ENCODE measurements around the gene MTHFS. TPM values are rescaled to one million over a fixed set of nuclear protein-coding genes. Genes with fewer than 3 reads are reported as not detected.

MTHFS gene
- total RNA-seq (2014; rRNA removed; shearing (Covaris generic)) (17.4 and 29.1 TPM in 2 replicates), polyA plus RNA-seq (2016; fragmentation: Nextera tagmentation; extraction: Ambion mirVana) (37.3 and 38.2 TPM in 2 replicates)

DNA sequence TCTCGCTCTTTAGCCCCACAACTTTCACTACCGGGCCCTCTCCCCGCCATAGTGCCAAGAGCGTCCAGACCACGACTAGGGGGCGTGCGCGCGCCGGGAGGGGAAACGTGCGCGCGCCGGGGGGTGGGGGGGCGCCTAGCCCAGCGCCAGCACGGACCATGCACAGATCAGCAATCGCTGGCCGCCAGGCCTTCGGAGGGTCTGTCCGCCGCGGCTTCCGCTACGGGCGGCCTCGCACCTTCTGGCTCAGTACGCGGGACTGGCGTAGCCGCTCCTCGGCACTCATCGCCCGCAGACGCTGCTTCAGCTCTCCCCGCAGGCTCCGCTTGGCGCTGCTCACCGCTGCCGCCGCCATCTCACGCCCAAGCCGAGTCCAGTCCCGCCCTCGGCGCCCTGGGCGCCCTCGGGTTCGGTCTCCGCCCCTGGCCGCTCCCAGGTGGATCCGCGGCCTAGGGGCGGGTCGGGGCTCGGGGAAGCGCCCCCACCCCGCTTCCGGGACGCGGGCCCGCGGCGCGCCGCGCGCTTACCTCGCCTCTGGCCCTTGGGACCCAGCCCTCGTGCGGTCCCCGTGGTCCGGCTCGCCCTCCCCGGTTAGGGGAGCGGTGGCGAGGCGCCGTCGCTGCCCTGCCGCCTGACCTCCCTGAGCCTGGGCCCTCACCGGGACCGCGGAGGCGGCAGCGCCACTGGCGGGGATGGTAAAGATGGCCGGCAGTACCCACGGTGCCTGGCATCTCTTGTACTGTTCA is at the start of gene MTHFS:
Gene MTHFS (minus strand): TSS at position 381 of the 746 bp plus-strand sequence. CDS start 26 bp downstream, at position 355.
- H3F3A ChIP-seq (ENCODE audit: insufficient read depth), result peaks cover 22% of the 10 kb centered on the region; the same call in 1 of the 2 replicates
- H3K9me2 ChIP-seq (ENCODE audit: insufficient read depth), result no peaks in the 10 kb centered on the region
- peak within 1 kb of the TSS; percentile 87 for H3K9ac ChIP-seq
- no peaks in the 10 kb centered on the region for H3K36me3 ChIP-seq (ENCODE audit: low read depth)
- DNase-seq, result peak; percentile 87
- H3K9me3 ChIP-seq (ENCODE audit: low read depth), result no peaks in the 10 kb centered on the region
- H4K20me1 ChIP-seq (ENCODE audit: insufficient read depth), result no peaks in the 10 kb centered on the region
- H3K27me3 ChIP-seq (replicated peaks; ENCODE audit: insufficient read depth), result no peaks in the 10 kb centered on the region
- H3K4me2 ChIP-seq (ENCODE audit: unreplicated experiment), result peak within 1 kb of the TSS; percentile 79
- WGBS, 2 experiments (ENCODE audit: low coverage in 1 of 2, low lambda C conversion rate in 2 of 2, missing lambda C conversion rate in 2 of 2), result 2 to 5% methylated on average over 31 to 62 of the region's 90 CpGs
- peaks cover 22% of the 10 kb centered on the region for H3K79me2 ChIP-seq (ENCODE audit: insufficient read depth)
- H3K4me3 ChIP-seq, result peak within 1 kb of the TSS; percentile 71
- H3K27ac ChIP-seq, result peak within 1 kb of the TSS; percentile 63
- peaks cover 21% of the 10 kb centered on the region for H3K4me1 ChIP-seq (ENCODE audit: insufficient read depth)
- TF ChIP-seq EZH2phosphoT487 (IDR thresholded peaks at IDR 0.05; ENCODE audit: insufficient read depth, low read depth) (no peak), EZH2 (IDR thresholded peaks at IDR 0.05; ENCODE audit: insufficient read depth, poor library complexity, severe bottlenecking) (no peak)
- in situ Hi-C loops (cut with MboI), result loop anchor here (10.0 kb wide), 1 partner anchor 98 kb away; no protein-coding TSS in a partner anchor
- H2AFZ ChIP-seq, result peak within 1 kb of the TSS; percentile 94

DNA sequence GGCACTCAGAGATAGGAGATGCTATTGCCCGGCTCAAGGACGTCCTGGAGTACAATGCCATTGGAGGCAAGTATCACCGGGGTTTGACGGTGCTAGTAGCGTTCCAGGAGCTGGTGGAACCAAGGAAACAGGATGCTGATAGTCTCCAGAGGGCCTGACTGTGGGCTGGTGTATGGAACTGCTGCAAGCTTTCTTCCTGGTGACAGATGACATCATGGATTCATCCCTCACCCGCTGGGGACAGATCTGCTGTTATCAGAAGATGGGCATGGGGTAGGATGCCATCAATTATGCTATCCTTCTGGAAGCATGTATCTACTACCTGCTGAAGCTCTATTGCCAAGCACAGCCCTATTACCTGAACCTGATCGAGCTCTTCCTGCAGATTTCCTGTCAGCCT is 47.8 kb upstream of the MTHFS start:
- TF ChIP-seq EZH2phosphoT487 (IDR thresholded peaks at IDR 0.05; ENCODE audit: insufficient read depth, low read depth) (no peak), EZH2 (IDR thresholded peaks at IDR 0.05; ENCODE audit: insufficient read depth, poor library complexity, severe bottlenecking) (no peak)
- Histone ChIP-seq H3K4me3 (no peak overlapping the region), H3K79me2 (ENCODE audit: insufficient read depth) (no peaks in the 10 kb centered on the region), H2AFZ (no peak overlapping the region), H3K36me3 (ENCODE audit: low read depth) (no peaks in the 10 kb centered on the region), H3K9ac (no peak overlapping the region), H3K4me2 (ENCODE audit: unreplicated experiment) (no peak overlapping the region), H4K20me1 (ENCODE audit: insufficient read depth) (no peaks in the 10 kb centered on the region), H3K27me3 (replicated peaks; ENCODE audit: insufficient read depth) (no peaks in the 10 kb centered on the region), H3K4me1 (ENCODE audit: insufficient read depth) (peaks cover 21% of the 10 kb centered on the region), H3K9me3 (ENCODE audit: low read depth) (no peaks in the 10 kb centered on the region), H3K9me2 (ENCODE audit: insufficient read depth) (no peaks in the 10 kb centered on the region), H3K27ac (no peak overlapping the region), H3F3A (ENCODE audit: insufficient read depth) (peaks cover 18% of the 10 kb centered on the region)
- in situ Hi-C loops (cut with MboI), result no loop called here
- 72 to 73% methylated on average over 7 of the region's 7 CpGs for WGBS, 2 experiments (ENCODE audit: low coverage in 1 of 2, low lambda C conversion rate in 2 of 2, missing lambda C conversion rate in 2 of 2)
- no peak for DNase-seq

DNA sequence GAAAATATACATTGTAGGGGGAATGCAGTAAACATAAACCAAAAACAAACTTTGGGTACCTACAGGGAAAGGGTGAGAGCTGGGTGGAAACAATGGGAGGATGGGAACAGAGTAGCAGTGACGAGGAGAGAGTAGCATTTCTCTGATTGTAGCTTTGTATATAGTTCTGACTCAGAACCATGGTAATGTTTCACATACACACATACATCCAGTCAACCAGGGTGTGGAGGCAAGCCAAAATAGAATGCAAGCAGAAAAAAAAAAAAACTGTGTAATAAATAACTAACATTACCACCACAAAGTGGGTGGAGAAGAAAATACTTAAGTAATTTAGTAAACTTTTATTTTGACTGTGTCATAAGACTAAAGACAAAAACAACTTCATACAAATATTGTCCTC is 47.0 kb upstream of the MTHFS start:
- no peaks in the 10 kb centered on the region for H3K9me3 ChIP-seq (ENCODE audit: low read depth)
- H3K27ac ChIP-seq, result peak overlapping the region; percentile 29; the same call in 1 of the 2 replicates
- no peaks in the 10 kb centered on the region for H4K20me1 ChIP-seq (ENCODE audit: insufficient read depth)
- DNase-seq, result peak; percentile 61
- H3K4me1 ChIP-seq (ENCODE audit: insufficient read depth), result peaks cover 21% of the 10 kb centered on the region
- H3K27me3 ChIP-seq (replicated peaks; ENCODE audit: insufficient read depth), result no peaks in the 10 kb centered on the region
- H2AFZ ChIP-seq, result no peak overlapping the region; the same call in 1 of the 2 replicates
- H3K4me2 ChIP-seq (ENCODE audit: unreplicated experiment), result peak overlapping the region; percentile 31
- H3K36me3 ChIP-seq (ENCODE audit: low read depth), result no peaks in the 10 kb centered on the region
- H3K79me2 ChIP-seq (ENCODE audit: insufficient read depth), result no peaks in the 10 kb centered on the region
- peaks cover 18% of the 10 kb centered on the region for H3F3A ChIP-seq (ENCODE audit: insufficient read depth)
- H3K9ac ChIP-seq, result no peak overlapping the region
- in situ Hi-C loops (cut with MboI), result no loop called here
- TF ChIP-seq EZH2 (IDR thresholded peaks at IDR 0.05; ENCODE audit: insufficient read depth, poor library complexity, severe bottlenecking), result no peak
- TF ChIP-seq EZH2phosphoT487 (IDR thresholded peaks at IDR 0.05; ENCODE audit: insufficient read depth, low read depth), result no peak
- 26 to 29% methylated on average over 1 of the region's 1 CpG for WGBS, 2 experiments (ENCODE audit: low coverage in 1 of 2, low lambda C conversion rate in 2 of 2, missing lambda C conversion rate in 2 of 2)
- no peak overlapping the region for H3K4me3 ChIP-seq
- no peaks in the 10 kb centered on the region for H3K9me2 ChIP-seq (ENCODE audit: insufficient read depth)

DNA sequence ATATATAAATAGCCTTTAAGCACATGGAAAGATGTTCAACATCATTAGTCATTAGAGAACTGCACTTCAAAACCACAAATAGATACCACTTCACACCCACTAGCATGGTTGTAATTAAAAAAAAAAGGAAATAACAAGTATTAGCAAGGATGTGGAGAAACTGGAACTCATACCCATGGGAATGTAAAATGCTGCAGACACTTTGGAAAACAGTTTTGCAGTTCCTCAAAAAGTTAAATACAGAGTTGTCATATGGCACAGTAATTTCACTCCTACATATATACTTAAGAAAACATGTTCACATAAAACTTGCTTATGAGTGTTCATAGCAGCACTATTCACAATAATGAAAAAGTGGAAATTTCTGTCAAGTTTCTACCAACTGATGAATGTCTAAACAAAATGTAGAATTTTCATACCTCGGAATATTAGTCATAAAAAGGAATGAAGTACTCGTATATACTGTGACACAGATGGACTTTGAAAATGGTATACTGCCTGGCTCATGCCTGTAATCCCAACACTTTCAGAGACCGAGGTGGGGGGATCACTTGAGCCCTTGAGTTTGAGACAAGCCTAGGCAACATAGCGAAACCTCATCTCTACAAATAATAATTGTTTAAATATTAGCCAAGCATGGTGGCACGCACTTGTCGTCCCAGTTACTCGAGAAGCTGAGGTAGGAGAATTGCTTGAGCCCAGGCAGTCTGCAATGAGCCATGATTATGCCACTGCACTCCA is 46.1 kb upstream of the MTHFS start:
- Histone ChIP-seq H3K27ac (peak overlapping the region; percentile 29; the same call in 1 of the 2 replicates), H3K9me2 (ENCODE audit: insufficient read depth) (no peaks in the 10 kb centered on the region), H3K4me2 (ENCODE audit: unreplicated experiment) (peak overlapping the region; percentile 31), H3K4me1 (ENCODE audit: insufficient read depth) (peaks cover 21% of the 10 kb centered on the region), H3F3A (ENCODE audit: insufficient read depth) (peaks cover 18% of the 10 kb centered on the region), H3K4me3 (no peak overlapping the region), H3K36me3 (ENCODE audit: low read depth) (no peaks in the 10 kb centered on the region), H2AFZ (no peak overlapping the region; the same call in 1 of the 2 replicates), H3K9ac (no peak overlapping the region), H3K9me3 (ENCODE audit: low read depth) (no peaks in the 10 kb centered on the region), H4K20me1 (ENCODE audit: insufficient read depth) (no peaks in the 10 kb centered on the region), H3K79me2 (ENCODE audit: insufficient read depth) (no peaks in the 10 kb centered on the region), H3K27me3 (replicated peaks; ENCODE audit: insufficient read depth) (no peaks in the 10 kb centered on the region)
- DNase-seq, result peak; percentile 35
- WGBS, 2 experiments (ENCODE audit: low coverage in 1 of 2, low lambda C conversion rate in 2 of 2, missing lambda C conversion rate in 2 of 2), result 67 to 68% methylated on average over 7 of the region's 7 CpGs
- in situ Hi-C loops (cut with MboI), result no loop called here
- TF ChIP-seq EZH2phosphoT487 (IDR thresholded peaks at IDR 0.05; ENCODE audit: insufficient read depth, low read depth), result no peak
